H1 (cell line): ENCODE measurements around the gene ADH1C. TPM values are rescaled to one million over a fixed set of nuclear protein-coding genes. Genes with fewer than 3 reads are reported as not detected.

Experiments
- CBX5 ChIP-seq: fragments of 300-800, 300-1000 bp; sonication (generic); IDR thresholded peaks from 2 replicates; pipeline ENCODE4 v1.7.1; 2016; ENCODE audit warnings: antibody characterized with exemption, low read length, low read depth
- E2F6 ChIP-seq: IDR thresholded peaks from 2 replicates; pipeline ENCODE4 v1.6.1; 2012; ENCODE audit warnings: inconsistent platforms
- TAF7 ChIP-seq: optimal IDR thresholded peaks from 2 replicates; pipeline ENCODE3; 2011; ENCODE audit warnings: low read depth, mild to moderate bottlenecking, inconsistent platforms, low read length, moderate library complexity, borderline replicate concordance
- polyA plus RNA-seq, 7 experiments: library from polyadenylated mRNA; depleted of rRNA in 3 of 7; stranded (reverse) in 5 of 7; unstranded in 2 of 7; fragments of >200 nt in 5 of 7; fragments of 200-250 nt in 2 of 7; gene quantifications; 1 replicate in 5 of 7; 2 replicates in 1 of 7; 4 replicates in 1 of 7; pipeline versions ENCODE4 v1.2.1 to v1.2.3, GENCODE V29; 2011 to 2013; ENCODE audit warnings: missing spikeins in 2 of 7, mixed read lengths in 2 of 7
- total RNA-seq: library from RNA; stranded (reverse); fragmentation: NEBNext Ultra II Directional; extraction: Animal tissue kit (Norgen Biotek cat#: 25700); gene quantifications from 2 replicates; pipeline ENCODE4 v1.2.1, GENCODE V29; 2021

ADH1C gene
- total and polyA plus RNA-seq, 2 of the 8 experiments (the other 6 are each of a cell fraction or from before 2014, with no cell fraction given) = not detected

GRCh38 chr4:99399017-99399416 is 46.5 kb upstream of the ADH1C start (continued):
- no peak for TF ChIP-seq E2F6
- no peak for TF ChIP-seq CBX5
- no peak for TF ChIP-seq TAF7
- TF ChIP-seq, all 59 proteins: peak for 0
